HG02623 (cell line): Measurements from ENCODE around the gene DBNDD2.

Experiments used
- ATAC-seq: cut with Tn5 transposase; IDR thresholded peaks from one replicate; pipeline ENCODE4 v1.9.1; 2021; ENCODE audit warnings: moderate library complexity; ENCODE audit not compliant: unreplicated experiment

The DBNDD2 gene

GRCh38 chr20:45448270-45448669, 40.2 kb downstream of the DBNDD2 start:
- ATAC-seq: no peak

- no peak for ATAC-seq
These were observed 41.4 kb downstream of the DBNDD2 start for GRCh38 chr20:45449528-45449927.

- no peak for ATAC-seq
These were observed 42.2 kb downstream of the DBNDD2 start for GRCh38 chr20:45450097-45450818.

- ATAC-seq: no peak
These were observed 44.1 kb downstream of the DBNDD2 start for GRCh38 chr20:45452238-45452637.

- no peak for ATAC-seq
These were observed 44.9 kb downstream of the DBNDD2 start for GRCh38 chr20:45452772-45453691.

GRCh38 chr20:45456632-45457031, 48.5 kb downstream of the DBNDD2 start:
- no peak for ATAC-seq

- ATAC-seq: no peak
These were observed 51.5 kb downstream of the DBNDD2 start for GRCh38 chr20:45459606-45460005.
